ENCODE results near the gene POLR3B. TPM values are rescaled to one million over a fixed set of nuclear protein-coding genes. Genes with fewer than 3 reads are reported as not detected.

Gene POLR3B
- total and polyA plus RNA-seq, 10 of the 15 experiments (the other 5 are each of a cell fraction or from before 2014, with no cell fraction given) = 2.3 to 10.5 (median 8.0) TPM

DNA sequence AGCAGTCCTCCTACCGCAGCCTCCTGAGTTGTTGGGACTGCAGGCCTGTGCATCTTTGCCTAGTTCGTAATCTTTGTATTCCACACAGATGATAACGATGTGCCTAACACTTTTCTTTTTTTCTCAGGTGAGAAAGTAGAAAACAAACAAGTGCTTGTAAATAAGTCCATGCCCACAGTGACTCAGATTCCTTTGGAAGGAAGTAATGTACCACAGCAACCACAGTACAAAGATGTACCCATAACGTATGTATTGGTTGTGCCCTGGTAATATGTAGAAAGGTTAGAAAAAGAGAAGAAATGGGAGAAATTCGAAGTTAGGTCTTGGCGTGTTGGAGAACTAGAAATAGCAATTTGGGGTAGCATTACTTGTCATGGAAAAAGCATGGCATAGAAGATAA, 101.6 kb downstream of the POLR3B start:
- ChIA-PET RAD21 (ENCODE audit: unreplicated experiment) (no interaction called here), CTCF (no interaction called here), SMC1A (ENCODE audit: uncharacterized antibody, unreplicated experiment) (interaction anchor here (1.5 to 1.8 kb wide), 2 partner anchors 9 to 34 kb away, joined by 3 to 5 read pairs; no protein-coding TSS in a partner anchor), POLR2A (no interaction called here)
- intact Hi-C loops (cut with micrococcal nuclease; ENCODE audit: unreplicated experiment) = no loop called here
- no peak for DNase-seq (ENCODE audit: low read depth, low spot score)
- no peak overlapping the region for H3K4me3 ChIP-seq
- H3K27me3 ChIP-seq (replicated peaks in 1 of 2; ENCODE audit: control insufficient read depth in 2 of 2, insufficient read depth in 2 of 2, low read length in 1 of 2) = no peaks in the 10 kb centered on the region
- H3K79me2 ChIP-seq (ENCODE audit: control insufficient read depth, insufficient read depth, low read length) = no peaks in the 10 kb centered on the region
- no peak for ATAC-seq
- no peak for TF ChIP-seq ZBED1 (IDR thresholded peaks at IDR 0.05; ENCODE audit: borderline replicate concordance)
- H3K4me1 ChIP-seq (ENCODE audit: control insufficient read depth, insufficient read depth, low read length) = no peaks in the 10 kb centered on the region
- H2AFZ ChIP-seq (ENCODE audit: control insufficient read depth, low read depth, low read length) = no peak overlapping the region
- no TSS peak for BruUV-seq (replicated peaks)
- no peak overlapping the region for H3K4me2 ChIP-seq (ENCODE audit: control insufficient read depth, insufficient read depth)
- WGBS (ENCODE audit: insufficient coverage, insufficient replicate concordance, low lambda C conversion rate, missing lambda C conversion rate) = 91% methylated on average over 6 of the region's 6 CpGs
- peaks cover 0 to 4% of the 10 kb centered on the region in 2 experiments; a peak in 1 of 4 replicates for H3K36me3 ChIP-seq (ENCODE audit: control insufficient read depth in 2 of 2, insufficient read depth in 2 of 2, low read length in 1 of 2)
- no peak for FAIRE-seq
- H3K9ac ChIP-seq (ENCODE audit: control insufficient read depth, insufficient read depth, low read length) = no peak overlapping the region
- H3K9me3 ChIP-seq (replicated peaks; ENCODE audit: control insufficient read depth, insufficient read depth, low read length) = no peaks in the 10 kb centered on the region
- no peak overlapping the region for H3K27ac ChIP-seq (ENCODE audit: control insufficient read depth, insufficient read depth)
- no peaks in the 10 kb centered on the region for H4K20me1 ChIP-seq (ENCODE audit: control insufficient read depth, insufficient read depth)
- in situ Hi-C loops (cut with MboI) = no loop called here

DNA sequence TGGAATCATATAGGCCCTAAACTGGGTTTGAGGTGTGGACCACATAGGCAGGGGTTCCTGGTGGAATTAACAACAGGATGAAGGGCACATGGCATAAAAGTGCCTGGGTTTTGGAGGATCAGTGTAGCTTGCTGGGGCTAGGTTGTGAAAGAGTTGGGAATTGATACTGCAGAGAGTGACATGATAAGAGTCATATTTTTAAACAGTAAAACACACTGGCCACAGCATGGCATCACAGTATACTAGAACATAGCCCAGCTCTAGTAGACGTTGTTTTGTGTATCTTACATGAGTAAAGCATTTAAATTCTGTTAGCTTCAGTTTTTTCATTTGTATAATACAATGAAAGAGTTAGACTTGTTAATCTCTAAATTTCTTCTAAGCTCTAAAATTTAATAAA, 102.0 kb downstream of the POLR3B start:
- no TSS peak for BruUV-seq (replicated peaks)
- FAIRE-seq (no peak), ATAC-seq (no peak), DNase-seq (ENCODE audit: low read depth, low spot score) (no peak)
- 100% methylated on average over 1 of the region's 1 CpG for WGBS (ENCODE audit: insufficient coverage, insufficient replicate concordance, low lambda C conversion rate, missing lambda C conversion rate)
- H3K9me3 ChIP-seq (replicated peaks; ENCODE audit: control insufficient read depth, insufficient read depth, low read length) = no peaks in the 10 kb centered on the region
- ChIA-PET SMC1A (ENCODE audit: uncharacterized antibody, unreplicated experiment) (interaction anchor here (1.5 to 1.8 kb wide), 3 partner anchors 9 to 34 kb away, joined by 3 to 6 read pairs (median 5); no protein-coding TSS in a partner anchor), POLR2A (interaction anchor here (0.5 kb wide), 1 partner anchor 617 kb away, joined by 3 read pairs; no protein-coding TSS in a partner anchor), RAD21 (ENCODE audit: unreplicated experiment) (interaction anchor here (0.8 kb wide), 1 partner anchor 22 kb away, joined by 3 read pairs; no protein-coding TSS in a partner anchor), CTCF (no interaction called here)
- no peaks in the 10 kb centered on the region for H3K27me3 ChIP-seq (replicated peaks in 1 of 2; ENCODE audit: control insufficient read depth in 2 of 2, insufficient read depth in 2 of 2, low read length in 1 of 2)
- H3K4me2 ChIP-seq (ENCODE audit: control insufficient read depth, insufficient read depth) = no peak overlapping the region
- H3K36me3 ChIP-seq (ENCODE audit: control insufficient read depth in 2 of 2, insufficient read depth in 2 of 2, low read length in 1 of 2) = peaks cover 0 to 4% of the 10 kb centered on the region in 2 experiments; a peak in 1 of 4 replicates
- no peak for TF ChIP-seq RBBP5 (conservative IDR thresholded peaks at IDR 0.05)
- no peak for TF ChIP-seq JUND (IDR thresholded peaks at IDR 0.05; ENCODE audit: low read depth, low read length)
- no peak for TF ChIP-seq NFXL1 (IDR thresholded peaks at IDR 0.05; ENCODE audit: borderline replicate concordance)
- no peak for TF ChIP-seq FOXK2 (IDR thresholded peaks at IDR 0.05)
- TF ChIP-seq ZNF274 (IDR thresholded peaks at IDR 0.05; ENCODE audit: insufficient read depth, insufficient read length) = no peak
- no peaks in the 10 kb centered on the region for H4K20me1 ChIP-seq (ENCODE audit: control insufficient read depth, insufficient read depth)
- H2AFZ ChIP-seq (ENCODE audit: control insufficient read depth, low read depth, low read length) = no peak overlapping the region
- H3K9ac ChIP-seq (ENCODE audit: control insufficient read depth, insufficient read depth, low read length) = no peak overlapping the region
- in situ Hi-C loops (cut with MboI) (no loop called here), intact Hi-C loops (cut with micrococcal nuclease; ENCODE audit: unreplicated experiment) (no loop called here)
- H3K79me2 ChIP-seq (ENCODE audit: control insufficient read depth, insufficient read depth, low read length) = no peaks in the 10 kb centered on the region
- H3K27ac ChIP-seq (ENCODE audit: control insufficient read depth, insufficient read depth) = no peak overlapping the region
- no peaks in the 10 kb centered on the region for H3K4me1 ChIP-seq (ENCODE audit: control insufficient read depth, insufficient read depth, low read length)
- H3K4me3 ChIP-seq = no peak overlapping the region

Data from GM12878 (cell line).